Upper lobe of left lung (tissue), 6 donors: ENCODE results near the gene AHI1. TPM values are rescaled to one million over a fixed set of nuclear protein-coding genes. Genes with fewer than 3 reads are reported as not detected.

ENCODE experiments used
- ATAC-seq, 2 donors: fragments of 200-7000 bp; cut with Tn5 transposase; one replicate each; pipeline ENCODE4 v1.9.1; 2022; ENCODE audit warnings: mild to moderate bottlenecking in 2 of 2, moderate library complexity in 2 of 2; ENCODE audit not compliant: low FRiP score in 2 of 2
- DNase-seq, 2 donors: peaks; one replicate each; pipeline ENCODE4 v3.0.0-alpha.2; 2019 to 2020
- H3K27ac ChIP-seq, 4 donors: fragments of 200-600 bp; sonication (generic); one replicate each; pipeline ENCODE4 v1.5.1; 2016 to 2019
- H3K27me3 ChIP-seq, 4 donors: fragments of 200-600 bp; sonication (generic); one replicate each; pipeline ENCODE4 v1.5.1; 2017 to 2019
- H3K36me3 ChIP-seq, 4 donors: fragments of 200-600 bp; sonication (generic); one replicate each; pipeline ENCODE4 v1.5.1; 2016 to 2019
- H3K4me1 ChIP-seq, 4 donors: fragments of 200-600 bp; sonication (generic); one replicate each; pipeline ENCODE4 v1.5.1; 2018 to 2019
- H3K4me3 ChIP-seq, 4 donors: fragments of 200-600 bp; sonication (generic); one replicate each; pipeline ENCODE4 v1.5.1; 2017 to 2019; ENCODE audit warnings: mild to moderate bottlenecking in 2 of 4, moderate library complexity in 1 of 4
- H3K9me3 ChIP-seq, 4 donors: fragments of 200-600 bp; sonication (generic); one replicate each; pipeline ENCODE4 v1.5.1; 2018 to 2019
- EP300 ChIP-seq, 4 donors: sonication (generic); formaldehyde crosslinking; IDR thresholded peaks; one replicate each; pipeline ENCODE4 v1.5.1; 2017; ENCODE audit warnings: antibody characterized with exemption in 4 of 4, control low read depth in 2 of 4
- POLR2A ChIP-seq, 4 donors: fragments of 450-650 bp; IDR thresholded peaks; one replicate each; pipeline ENCODE4 v1.5.1; 2016 to 2017; ENCODE audit warnings: antibody characterized with exemption in 4 of 4, mild to moderate bottlenecking in 2 of 4
- POLR2AphosphoS5 ChIP-seq, 2 donors: sonication (generic); formaldehyde crosslinking; IDR thresholded peaks; one replicate each; pipeline ENCODE4 v1.5.1; 2017; ENCODE audit warnings: antibody characterized with exemption in 2 of 2
- WGBS, 2 donors: methylation state at CpG; one replicate each; pipeline ENCODE4 v1.1.5; 2017 to 2018; 5-methylcytosine and 5-hydroxymethylcytosine counted together
- total RNA-seq, 6 donors: library from RNA; depleted of rRNA in 4 of 6; stranded (reverse); fragments of >200 nt in 4 of 6; gene quantifications; one replicate each; pipeline versions ENCODE4 v1.1.0 to v1.2.1, GENCODE V29; 2016 to 2021
- TF ChIP-seq, protein P1 (sequence below), 6 experiments: fragments of 450-650 bp in 4 of 6; fragments of 200-600 bp in 2 of 6; sonication (generic) in 2 of 6; IDR thresholded peaks; one replicate each; pipeline ENCODE4 v1.5.1; 2016 to 2019; ENCODE audit warnings: antibody characterized with exemption in 6 of 6
- donor health status: DM: no; HTN: no; CAD: no; lungs with moderate emphysema.
- donor health status: DM: no; HTN: yes; CAD: no; lungs with severe emphysema.

The AHI1 gene
- total RNA-seq, 6 donors from 2014 or later = 17.1 to 57.6 (median 40.3) TPM

DNA sequence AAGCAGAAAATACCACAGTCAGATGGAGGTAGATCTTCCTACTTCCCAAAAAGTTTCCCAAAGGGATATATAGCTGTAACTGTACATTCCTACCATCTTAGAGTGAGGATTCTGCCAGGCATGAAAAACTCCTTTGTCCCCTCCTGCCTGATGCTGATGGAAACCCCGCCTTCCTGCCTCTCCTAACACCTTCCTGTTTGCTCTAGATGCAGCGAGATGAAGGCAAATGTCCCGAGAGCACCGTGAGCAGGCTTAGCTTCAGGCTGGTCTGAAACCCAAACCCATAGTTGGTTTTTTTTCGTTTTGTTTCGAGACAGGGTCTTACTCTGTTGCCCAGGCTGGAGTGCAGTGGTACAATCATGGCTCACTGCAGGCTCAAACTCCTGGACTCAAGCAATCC, 260.8 kb downstream of the AHI1 start:
- no peak for TF ChIP-seq POLR2A (IDR thresholded peaks at IDR 0.05)
- TF ChIP-seq POLR2AphosphoS5 (IDR thresholded peaks at IDR 0.05) = no peak
- no peak for TF ChIP-seq EP300 (IDR thresholded peaks at IDR 0.05)
- TF ChIP-seq, protein P1, sequence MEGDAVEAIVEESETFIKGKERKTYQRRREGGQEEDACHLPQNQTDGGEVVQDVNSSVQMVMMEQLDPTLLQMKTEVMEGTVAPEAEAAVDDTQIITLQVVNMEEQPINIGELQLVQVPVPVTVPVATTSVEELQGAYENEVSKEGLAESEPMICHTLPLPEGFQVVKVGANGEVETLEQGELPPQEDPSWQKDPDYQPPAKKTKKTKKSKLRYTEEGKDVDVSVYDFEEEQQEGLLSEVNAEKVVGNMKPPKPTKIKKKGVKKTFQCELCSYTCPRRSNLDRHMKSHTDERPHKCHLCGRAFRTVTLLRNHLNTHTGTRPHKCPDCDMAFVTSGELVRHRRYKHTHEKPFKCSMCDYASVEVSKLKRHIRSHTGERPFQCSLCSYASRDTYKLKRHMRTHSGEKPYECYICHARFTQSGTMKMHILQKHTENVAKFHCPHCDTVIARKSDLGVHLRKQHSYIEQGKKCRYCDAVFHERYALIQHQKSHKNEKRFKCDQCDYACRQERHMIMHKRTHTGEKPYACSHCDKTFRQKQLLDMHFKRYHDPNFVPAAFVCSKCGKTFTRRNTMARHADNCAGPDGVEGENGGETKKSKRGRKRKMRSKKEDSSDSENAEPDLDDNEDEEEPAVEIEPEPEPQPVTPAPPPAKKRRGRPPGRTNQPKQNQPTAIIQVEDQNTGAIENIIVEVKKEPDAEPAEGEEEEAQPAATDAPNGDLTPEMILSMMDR (IDR thresholded peaks at IDR 0.05) = no peak
- no peaks in the 10 kb centered on the region for H3K36me3 ChIP-seq
- no peak for DNase-seq
- no peaks in the 10 kb centered on the region for H3K4me1 ChIP-seq
- 51 to 63% methylated on average over 6 of the region's 6 CpGs for WGBS, 2 donors
- no peaks in the 10 kb centered on the region for H3K9me3 ChIP-seq
- no peaks in the 10 kb centered on the region for H3K27me3 ChIP-seq
- no peak overlapping the region for H3K4me3 ChIP-seq
- H3K27ac ChIP-seq = no peak overlapping the region
- ATAC-seq = no peak

DNA sequence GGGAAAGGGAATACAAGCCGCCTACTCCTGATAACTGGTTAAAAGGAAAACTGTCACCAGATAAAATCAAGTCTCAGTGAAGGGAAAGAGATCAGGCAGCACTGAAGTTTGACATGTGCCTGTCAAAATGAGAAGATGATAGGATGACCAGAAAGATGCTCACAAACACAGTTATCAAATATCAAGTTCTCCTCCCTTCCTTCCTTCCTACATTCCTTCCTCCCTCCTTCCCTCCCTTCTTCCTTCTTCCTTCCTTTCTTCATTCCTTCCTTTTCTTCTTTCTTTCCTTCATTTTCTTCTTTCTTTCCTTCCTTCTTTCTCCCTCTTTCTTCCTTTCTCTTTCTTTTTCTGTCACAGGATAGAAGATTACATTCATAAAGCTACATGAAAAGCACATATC, 261.2 kb downstream of the AHI1 start:
- no peak for ATAC-seq
- TF ChIP-seq POLR2AphosphoS5 (IDR thresholded peaks at IDR 0.05) = no peak
- TF ChIP-seq EP300 (IDR thresholded peaks at IDR 0.05) = no peak
- TF ChIP-seq, protein P1 (IDR thresholded peaks at IDR 0.05) = no peak
- TF ChIP-seq POLR2A (IDR thresholded peaks at IDR 0.05) = no peak
- no peak for DNase-seq
- Histone ChIP-seq H3K36me3 (no peaks in the 10 kb centered on the region), H3K27me3 (no peaks in the 10 kb centered on the region), H3K9me3 (no peaks in the 10 kb centered on the region), H3K27ac (no peak overlapping the region), H3K4me3 (no peak overlapping the region), H3K4me1 (no peaks in the 10 kb centered on the region)
- 84 to 88% methylated on average over 1 of the region's 1 CpG for WGBS, 2 donors

DNA sequence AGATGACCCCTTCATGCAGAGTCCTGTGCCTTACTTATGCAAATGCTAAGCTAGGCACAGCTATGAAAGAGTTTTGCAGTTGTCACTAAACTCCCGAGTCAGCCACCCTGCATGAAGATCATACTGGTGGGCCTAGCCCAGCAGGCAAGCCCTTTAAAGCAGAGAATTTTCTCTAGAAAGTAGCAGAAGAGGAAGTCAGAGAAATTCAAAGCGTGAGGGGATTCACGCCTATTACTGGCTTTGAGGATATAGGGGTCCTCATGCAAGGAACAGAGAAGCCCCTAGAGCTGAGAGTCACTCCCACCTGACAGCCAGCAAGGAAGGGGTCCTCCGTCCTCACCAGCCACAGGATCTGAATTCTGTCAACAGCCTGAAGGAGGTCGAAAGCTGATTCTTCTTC, 261.8 kb downstream of the AHI1 start:
- Histone ChIP-seq H3K4me3 (no peak overlapping the region), H3K27ac (no peak overlapping the region), H3K4me1 (no peaks in the 10 kb centered on the region), H3K27me3 (no peaks in the 10 kb centered on the region), H3K9me3 (no peaks in the 10 kb centered on the region), H3K36me3 (no peaks in the 10 kb centered on the region)
- DNase-seq (no peak), ATAC-seq (no peak)
- 84 to 88% methylated on average over 3 to 5 of the region's 5 CpGs for WGBS, 2 donors
- TF ChIP-seq POLR2A (IDR thresholded peaks at IDR 0.05) = no peak
- TF ChIP-seq, protein P1 (IDR thresholded peaks at IDR 0.05) = no peak
- TF ChIP-seq POLR2AphosphoS5 (IDR thresholded peaks at IDR 0.05) = no peak
- TF ChIP-seq EP300 (IDR thresholded peaks at IDR 0.05) = no peak

DNA sequence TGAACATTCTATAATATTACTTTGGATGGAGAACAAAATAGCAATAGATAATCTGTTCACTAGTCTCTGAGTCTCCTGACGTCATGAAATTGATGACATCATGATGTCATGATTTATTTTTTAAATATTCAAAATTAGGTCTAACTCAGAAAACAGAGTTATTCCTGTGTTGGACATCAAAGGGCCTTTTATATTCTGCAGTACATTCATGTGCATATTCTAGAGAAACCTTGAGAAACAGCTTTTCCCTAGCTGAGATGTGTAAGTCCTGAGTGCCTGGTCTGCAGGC, 263.1 kb downstream of the AHI1 start:
- Histone ChIP-seq H3K9me3 (no peaks in the 10 kb centered on the region), H3K4me3 (no peak overlapping the region), H3K27me3 (no peaks in the 10 kb centered on the region), H3K27ac (no peak overlapping the region), H3K36me3 (no peaks in the 10 kb centered on the region), H3K4me1 (no peaks in the 10 kb centered on the region)
- ATAC-seq (no peak), DNase-seq (no peak)
- TF ChIP-seq POLR2AphosphoS5 (IDR thresholded peaks at IDR 0.05) (no peak), POLR2A (IDR thresholded peaks at IDR 0.05) (no peak), EP300 (IDR thresholded peaks at IDR 0.05) (no peak)
- TF ChIP-seq, protein P1 (IDR thresholded peaks at IDR 0.05) = no peak
- whole genome bisulfite sequencing, 2 donors = 66 to 70% methylated on average over 1 of the region's 1 CpG

DNA sequence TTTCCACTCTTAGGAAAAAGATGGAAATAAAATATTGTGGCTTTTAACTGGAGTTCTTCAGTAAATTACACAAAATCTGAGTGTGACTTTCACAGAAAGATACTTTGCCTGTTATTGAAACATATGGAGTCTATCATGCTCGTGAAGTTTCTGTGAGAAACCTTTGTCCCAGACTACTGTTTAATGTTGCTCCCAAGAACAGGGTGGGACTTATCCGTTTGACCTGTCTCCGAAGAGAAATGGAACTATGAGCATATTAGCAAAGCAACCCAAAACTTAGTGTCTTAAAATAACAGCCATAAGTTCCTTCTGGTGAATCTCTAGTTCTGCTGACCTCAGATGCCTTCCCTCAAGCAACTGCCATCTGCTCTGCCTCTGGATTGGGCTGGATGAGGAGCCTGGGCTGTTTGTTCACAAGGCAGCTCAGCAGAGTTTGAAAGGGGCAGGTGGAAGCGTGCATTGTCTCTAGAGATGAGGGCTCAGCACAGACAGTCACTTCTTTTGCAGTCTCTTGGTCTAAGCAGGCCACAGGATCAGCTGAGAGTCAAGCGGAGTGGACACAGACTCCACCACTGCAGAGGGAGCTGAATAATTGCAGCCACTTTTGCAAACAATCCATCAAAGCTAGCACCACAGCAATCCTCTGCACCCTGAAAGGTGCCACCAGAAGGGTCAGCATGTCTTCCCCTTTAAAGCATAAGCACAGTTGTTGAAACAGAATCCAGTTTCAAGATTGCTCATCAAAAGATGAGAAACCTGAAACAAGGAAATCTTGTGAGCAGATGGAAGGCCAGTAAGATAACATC, 263.7 kb downstream of the AHI1 start:
- ATAC-seq = no peak
- no peak for DNase-seq
- Histone ChIP-seq H3K27ac (no peak overlapping the region), H3K9me3 (no peaks in the 10 kb centered on the region), H3K36me3 (no peaks in the 10 kb centered on the region), H3K4me1 (no peaks in the 10 kb centered on the region), H3K4me3 (no peak overlapping the region), H3K27me3 (no peaks in the 10 kb centered on the region)
- 46 to 79% methylated on average over 3 to 5 of the region's 5 CpGs for WGBS, 2 donors
- TF ChIP-seq EP300 (IDR thresholded peaks at IDR 0.05) = no peak
- TF ChIP-seq, protein P1 (IDR thresholded peaks at IDR 0.05) = no peak
- TF ChIP-seq POLR2A (IDR thresholded peaks at IDR 0.05) = no peak
- no peak for TF ChIP-seq POLR2AphosphoS5 (IDR thresholded peaks at IDR 0.05)
